ENCODE data around the gene SBK2.
A peak's percentile ranks its signal among the peaks of the same experiment; 100 is the strongest.
"Not testable (repeated sequence)": the region's sequence is repeated elsewhere in the genome, so short reads cannot be mapped to it uniquely, and the experiment has no call there.

Gene SBK2

DNA sequence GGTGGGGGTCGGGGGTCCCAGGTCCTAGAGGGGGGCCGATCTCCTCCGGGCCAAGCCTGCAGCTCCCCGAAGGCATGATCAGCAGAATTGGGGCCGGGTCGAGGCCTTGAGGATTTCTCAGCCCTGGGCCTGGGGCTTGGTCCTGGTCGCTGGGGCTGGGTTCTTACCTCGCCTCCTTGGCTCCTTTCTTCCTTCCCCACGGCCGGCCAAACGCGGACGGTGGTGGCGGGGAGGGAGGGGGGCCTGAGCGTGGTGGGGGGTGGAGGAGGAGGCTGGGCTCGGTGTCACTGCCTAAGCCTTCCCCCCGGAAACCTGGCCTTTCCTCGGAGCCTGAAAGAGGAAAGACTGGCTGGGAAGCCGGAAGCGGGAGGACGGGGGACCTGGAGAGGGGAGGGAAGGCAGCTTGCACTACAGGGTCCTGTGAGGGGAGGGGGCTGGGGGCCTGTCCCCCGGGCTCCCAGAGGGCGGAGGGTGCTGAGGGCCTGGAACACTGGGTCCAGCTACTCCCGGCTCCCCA lies 43.8 kb upstream of the SBK2 start, which contains the start of gene ZNF579:
Gene ZNF579 (minus strand): TSS at position 221 of the 517 bp plus-strand sequence. CDS start 1,209 bp downstream, outside the sequence.
- peak; percentile 89 for DNase-seq (ENCODE audit: low spot score)
- TF ChIP-seq, protein P1, sequence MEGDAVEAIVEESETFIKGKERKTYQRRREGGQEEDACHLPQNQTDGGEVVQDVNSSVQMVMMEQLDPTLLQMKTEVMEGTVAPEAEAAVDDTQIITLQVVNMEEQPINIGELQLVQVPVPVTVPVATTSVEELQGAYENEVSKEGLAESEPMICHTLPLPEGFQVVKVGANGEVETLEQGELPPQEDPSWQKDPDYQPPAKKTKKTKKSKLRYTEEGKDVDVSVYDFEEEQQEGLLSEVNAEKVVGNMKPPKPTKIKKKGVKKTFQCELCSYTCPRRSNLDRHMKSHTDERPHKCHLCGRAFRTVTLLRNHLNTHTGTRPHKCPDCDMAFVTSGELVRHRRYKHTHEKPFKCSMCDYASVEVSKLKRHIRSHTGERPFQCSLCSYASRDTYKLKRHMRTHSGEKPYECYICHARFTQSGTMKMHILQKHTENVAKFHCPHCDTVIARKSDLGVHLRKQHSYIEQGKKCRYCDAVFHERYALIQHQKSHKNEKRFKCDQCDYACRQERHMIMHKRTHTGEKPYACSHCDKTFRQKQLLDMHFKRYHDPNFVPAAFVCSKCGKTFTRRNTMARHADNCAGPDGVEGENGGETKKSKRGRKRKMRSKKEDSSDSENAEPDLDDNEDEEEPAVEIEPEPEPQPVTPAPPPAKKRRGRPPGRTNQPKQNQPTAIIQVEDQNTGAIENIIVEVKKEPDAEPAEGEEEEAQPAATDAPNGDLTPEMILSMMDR (IDR thresholded peaks at IDR 0.05; ENCODE audit: borderline replicate concordance, control extremely low read depth, extremely low read depth, insufficient read depth, missing control alignments), result no peak
- in situ Hi-C loops (cut with MboI; ENCODE audit: low sequenced_read_pairs, unreplicated experiment), result no loop called here

DNA sequence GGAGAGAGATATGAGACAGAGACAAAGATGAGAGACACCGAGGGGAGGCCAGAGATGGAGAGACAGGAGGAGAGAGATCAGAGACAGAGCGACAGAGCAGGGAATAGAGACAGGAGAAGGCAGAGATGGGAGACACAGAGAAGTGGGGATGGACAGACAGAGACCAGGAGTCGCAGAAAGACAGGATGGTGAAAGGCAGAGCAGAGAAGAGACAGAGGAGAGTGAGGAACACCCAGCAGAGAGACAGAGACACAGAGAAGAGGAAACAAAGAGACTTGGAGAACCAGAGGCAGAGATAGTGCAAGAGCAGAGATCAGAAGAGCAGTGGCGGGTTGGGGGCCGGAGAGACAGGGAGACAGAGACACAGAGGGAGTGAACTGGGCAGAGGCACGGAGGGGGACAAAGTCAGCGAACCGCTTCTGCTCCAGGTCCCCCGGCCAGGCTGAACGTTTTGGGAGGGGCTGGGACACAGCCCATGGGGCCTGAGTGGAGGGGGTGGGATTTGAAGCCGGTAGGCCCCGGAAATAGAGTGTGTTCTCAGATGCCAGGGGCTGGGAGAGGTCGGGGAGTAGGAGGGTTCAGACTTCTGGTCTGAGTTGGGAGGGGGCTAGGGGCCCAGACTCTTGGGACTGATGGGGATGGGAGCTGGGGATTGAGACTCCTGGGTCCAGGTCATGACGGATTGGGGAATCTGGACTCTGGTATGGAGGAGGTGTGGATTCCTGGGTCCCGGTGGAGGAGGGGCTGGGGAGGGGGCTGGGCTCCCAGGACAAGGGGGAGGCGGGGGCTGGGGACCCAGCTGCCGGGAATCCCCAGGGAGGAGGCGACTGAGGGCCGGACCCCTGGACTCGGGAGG lies 43.1 kb upstream of the SBK2 start:
- in situ Hi-C loops (cut with MboI; ENCODE audit: low sequenced_read_pairs, unreplicated experiment), result no loop called here
- TF ChIP-seq, protein P1 (IDR thresholded peaks at IDR 0.05; ENCODE audit: borderline replicate concordance, control extremely low read depth, extremely low read depth, insufficient read depth, missing control alignments), result no peak
- peak; percentile 70 for DNase-seq (ENCODE audit: low spot score)

DNA sequence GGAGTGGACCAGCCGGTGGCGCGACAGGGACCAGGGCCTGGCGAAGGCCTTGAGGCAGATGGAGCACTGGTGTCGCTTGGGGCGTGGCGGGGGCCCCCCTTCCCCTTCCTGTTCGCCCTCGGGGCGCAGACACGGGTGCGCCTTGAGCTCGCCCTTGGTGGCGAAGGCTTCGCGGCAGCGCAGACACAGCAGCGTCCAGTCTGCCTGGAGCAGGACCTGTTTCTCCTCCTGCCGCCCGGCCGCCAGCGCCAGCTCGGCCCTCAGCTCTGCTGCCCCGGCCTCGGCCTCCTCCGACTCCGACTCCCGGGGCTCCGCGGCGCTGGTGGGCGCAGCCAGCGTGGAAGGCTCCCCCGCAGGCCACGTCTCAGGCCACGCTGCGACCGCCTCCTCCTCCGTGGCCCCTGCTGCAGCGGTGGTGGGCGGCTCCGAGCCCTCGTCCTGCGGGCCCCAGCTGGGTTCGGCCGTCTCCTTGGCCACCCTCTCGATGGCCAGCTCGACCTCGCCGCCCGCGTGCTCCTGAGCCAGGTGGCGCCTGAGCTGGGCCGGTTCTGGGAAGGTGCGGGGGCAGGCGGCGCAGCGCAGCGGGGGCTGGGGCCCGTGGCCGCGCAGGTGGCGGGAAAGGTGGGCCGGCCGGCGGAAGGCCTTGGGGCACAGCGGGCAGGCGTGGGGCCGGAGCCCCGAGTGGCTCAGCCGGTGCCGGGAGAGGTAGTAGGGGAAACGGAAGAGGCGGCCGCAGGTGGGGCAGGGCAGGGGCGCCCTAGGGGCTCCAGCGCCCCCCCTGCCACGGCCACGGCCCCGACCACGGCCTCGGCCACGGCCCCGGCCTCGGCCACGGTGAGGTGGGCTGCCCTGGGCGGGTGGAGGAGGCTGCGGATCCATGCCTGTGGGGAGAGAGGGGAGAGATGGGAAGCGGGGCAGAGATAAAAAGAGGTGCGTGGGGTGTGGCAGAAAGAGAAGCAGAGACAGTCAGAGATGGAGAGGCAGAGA lies 42.1 kb upstream of the SBK2 start:
- DNase-seq (ENCODE audit: low spot score), result no peak
- in situ Hi-C loops (cut with MboI; ENCODE audit: low sequenced_read_pairs, unreplicated experiment), result no loop called here

DNA sequence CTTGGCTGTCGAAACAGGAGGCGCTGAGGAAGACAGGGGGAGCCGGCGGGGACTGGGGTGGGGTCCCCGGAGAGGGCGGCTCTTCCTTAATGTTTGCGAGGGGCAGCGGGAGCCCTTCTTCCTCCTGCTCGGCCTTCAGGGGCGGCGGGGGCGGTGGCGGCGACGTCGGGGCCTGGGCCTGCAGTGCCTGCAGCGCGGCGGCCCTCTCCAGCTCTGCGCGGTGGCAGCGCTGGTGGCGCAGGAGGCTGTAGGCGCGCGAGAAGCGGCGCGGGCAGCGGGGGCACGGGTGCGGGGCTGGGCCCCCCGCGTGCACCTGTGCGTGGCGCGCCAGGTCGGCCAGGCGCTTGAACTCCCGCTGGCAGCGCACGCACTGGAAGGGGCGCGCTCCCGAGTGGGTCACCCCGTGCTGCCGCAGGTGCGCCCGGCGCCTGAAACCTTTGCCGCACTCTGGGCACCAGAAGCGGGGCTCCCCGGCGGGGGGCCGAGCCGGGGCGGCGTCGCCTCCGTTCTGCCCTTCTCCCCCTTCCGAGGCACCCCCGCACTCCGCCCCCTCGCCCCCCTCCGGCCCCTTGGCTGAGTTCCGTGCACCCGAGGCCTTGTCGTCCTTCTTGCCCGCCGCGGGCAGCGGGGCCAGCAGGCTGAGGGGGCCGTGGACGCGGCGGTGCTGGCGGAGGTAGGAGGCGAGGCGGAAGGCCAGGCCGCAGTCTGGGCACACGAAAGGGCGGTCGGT lies 41.3 kb upstream of the SBK2 start:
- TF ChIP-seq, protein P1 (IDR thresholded peaks at IDR 0.05; ENCODE audit: borderline replicate concordance, control extremely low read depth, extremely low read depth, insufficient read depth, missing control alignments), result no peak
- in situ Hi-C loops (cut with MboI; ENCODE audit: low sequenced_read_pairs, unreplicated experiment), result no loop called here
- no peak for DNase-seq (ENCODE audit: low spot score)

More for the DNA sequence above, 42.1 kb upstream of the SBK2 start:
- TF ChIP-seq, protein P1 (IDR thresholded peaks at IDR 0.05; ENCODE audit: borderline replicate concordance, control extremely low read depth, extremely low read depth, insufficient read depth, missing control alignments), result no peak

DNA sequence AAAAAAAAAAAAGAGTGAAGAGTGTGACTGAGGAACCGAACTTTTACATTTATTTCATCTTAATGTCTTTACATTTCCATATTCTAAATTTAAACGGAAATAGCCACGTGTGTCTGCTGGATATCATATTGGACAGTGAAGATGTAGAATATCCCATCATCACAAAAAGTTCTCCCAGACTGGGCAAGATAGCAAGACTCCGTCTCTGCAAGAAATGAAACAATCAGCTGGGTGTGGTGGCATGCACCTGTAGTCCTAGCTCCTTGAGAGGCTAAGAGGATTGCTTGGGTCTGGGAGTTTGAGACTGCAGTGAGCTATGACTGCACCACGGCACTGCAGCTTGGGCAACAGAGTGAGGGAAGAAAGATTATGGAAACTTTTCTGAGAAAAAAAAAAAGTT lies 39.8 kb upstream of the SBK2 start:
- no peak for DNase-seq (ENCODE audit: low spot score)
- TF ChIP-seq, protein P1 (IDR thresholded peaks at IDR 0.05; ENCODE audit: borderline replicate concordance, control extremely low read depth, extremely low read depth, insufficient read depth, missing control alignments), result no peak
- in situ Hi-C loops (cut with MboI; ENCODE audit: low sequenced_read_pairs, unreplicated experiment), result no loop called here

DNA sequence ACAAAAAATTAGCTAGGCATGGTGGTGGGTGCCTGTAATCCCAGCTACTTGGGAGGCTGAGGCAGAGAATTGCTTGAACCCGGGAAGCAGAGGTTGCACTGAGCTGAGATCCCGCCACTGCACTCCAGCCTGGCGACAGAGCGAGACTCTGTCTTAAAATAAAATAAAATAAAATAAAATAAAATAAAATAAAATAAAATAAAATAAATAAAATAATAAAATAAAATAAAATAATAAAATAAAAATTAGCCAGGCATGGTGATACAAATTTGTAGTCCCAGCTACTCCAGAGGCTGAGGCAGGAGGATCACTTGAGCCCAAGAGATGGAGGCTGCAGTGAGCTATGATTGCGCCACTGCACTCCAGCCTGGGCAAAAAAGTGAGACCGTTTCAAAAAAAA lies 37.0 kb upstream of the SBK2 start:
- in situ Hi-C loops (cut with MboI; ENCODE audit: low sequenced_read_pairs, unreplicated experiment); DNase-seq (ENCODE audit: low spot score): not testable (repeated sequence)

DNA sequence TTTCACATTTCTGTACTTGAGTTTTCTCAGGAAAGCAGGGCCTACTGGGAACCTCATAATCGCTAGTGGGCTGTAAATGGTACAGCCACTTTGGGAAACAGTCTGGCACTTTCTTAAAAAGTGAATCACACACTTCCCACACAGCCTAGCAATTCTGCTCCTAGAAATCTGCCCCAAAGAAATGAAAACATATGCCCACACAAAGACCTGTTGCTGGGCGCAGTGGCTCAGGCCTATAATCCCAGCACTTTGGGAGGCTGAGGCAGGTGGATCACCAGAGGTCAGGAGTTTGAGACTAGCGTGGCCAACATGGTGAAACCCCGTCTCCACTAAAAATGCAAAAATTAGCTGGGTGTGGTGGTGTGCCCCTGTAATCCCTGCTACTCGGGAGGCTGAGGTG lies 32.5 kb upstream of the SBK2 start:
- DNase-seq (ENCODE audit: low spot score); in situ Hi-C loops (cut with MboI; ENCODE audit: low sequenced_read_pairs, unreplicated experiment): not testable (repeated sequence)
